ENCODE results near the gene PIK3CA.
"Not testable (repeated sequence)": the region's sequence is repeated elsewhere in the genome, so short reads cannot be mapped to it uniquely, and the experiment has no call there.

Gene PIK3CA

GRCh38 chr3:179147873-179148615 is at the start of gene PIK3CA:
TSS of gene PIK3CA (plus strand) at chr3:179148357. CDS start at chr3:179198826, 50,469 bp downstream.
- Mint-ChIP-seq H3K27me3 (no peaks in the 10 kb centered on the region), H3K9me3 (no peaks in the 10 kb centered on the region), H3K4me1 (peaks cover 37% of the 10 kb centered on the region), H3K27ac (peak within 1 kb of the TSS; percentile 97 to 99), H3K4me3 (peak within 1 kb of the TSS in 1 of 2 donors; percentile 92)
- DNase-seq (peak; percentile 88 to 95), ATAC-seq (peak; percentile 83)

GRCh38 chr3:179098388-179099077 is 49.6 kb upstream of the PIK3CA start:
- no peak overlapping the region for H3K27ac Mint-ChIP-seq
- no peak for ATAC-seq
- no peak for DNase-seq
- no peaks in the 10 kb centered on the region for H3K27me3 Mint-ChIP-seq
- H3K4me1 Mint-ChIP-seq, result no peaks in the 10 kb centered on the region
- H3K9me3 Mint-ChIP-seq, result no peaks in the 10 kb centered on the region
- no peak overlapping the region for H3K4me3 Mint-ChIP-seq

- no peak for ATAC-seq
- Mint-ChIP-seq H3K27me3 (no peaks in the 10 kb centered on the region), H3K27ac (no peak overlapping the region), H3K4me3 (no peak overlapping the region), H3K4me1 (peaks cover 2% of the 10 kb centered on the region), H3K9me3 (no peaks in the 10 kb centered on the region)
- DNase-seq, result no peak
Measured at GRCh38 chr3:179100652-179101051, 47.5 kb upstream of the PIK3CA start.

- ATAC-seq (peak; percentile 46), DNase-seq (no peak)
- Mint-ChIP-seq H3K27ac (no peak overlapping the region), H3K4me3 (no peak overlapping the region), H3K27me3 (no peaks in the 10 kb centered on the region), H3K4me1 (peaks cover 7% of the 10 kb centered on the region), H3K9me3 (no peaks in the 10 kb centered on the region)
Measured at GRCh38 chr3:179105881-179106280, 42.3 kb upstream of the PIK3CA start.

GRCh38 chr3:179107617-179108016 is 40.5 kb upstream of the PIK3CA start:
- Mint-ChIP-seq H3K27ac (no peak overlapping the region), H3K4me3 (no peak overlapping the region), H3K27me3 (no peaks in the 10 kb centered on the region), H3K4me1 (peaks cover 7% of the 10 kb centered on the region), H3K9me3 (no peaks in the 10 kb centered on the region)
- ATAC-seq (no peak), DNase-seq (no peak)

DNA sequence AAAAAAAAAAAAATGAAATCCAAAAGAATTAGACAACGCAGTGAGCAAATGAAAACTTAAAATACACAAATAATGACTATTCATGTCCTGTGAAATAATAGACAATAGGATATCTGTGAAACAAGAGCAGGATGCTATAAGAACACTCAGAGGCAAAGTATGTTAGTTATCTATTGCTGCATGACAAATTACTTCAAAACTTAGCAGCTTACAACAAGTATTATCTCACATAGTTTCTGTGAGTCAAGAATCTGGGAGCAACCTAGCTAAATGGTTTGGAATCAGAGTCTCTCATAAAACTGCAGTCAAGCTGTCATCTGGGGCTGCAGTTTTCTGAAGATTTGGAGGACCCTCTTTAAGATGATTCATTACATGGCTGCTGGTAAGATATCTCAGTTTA is 40.1 kb upstream of the PIK3CA start:
- H3K4me3 Mint-ChIP-seq, result no peak overlapping the region
- no peaks in the 10 kb centered on the region for H3K9me3 Mint-ChIP-seq
- peaks cover 7% of the 10 kb centered on the region for H3K4me1 Mint-ChIP-seq
- DNase-seq (no peak), ATAC-seq (no peak)
- H3K27ac Mint-ChIP-seq, result no peak overlapping the region
- no peaks in the 10 kb centered on the region for H3K27me3 Mint-ChIP-seq

DNA sequence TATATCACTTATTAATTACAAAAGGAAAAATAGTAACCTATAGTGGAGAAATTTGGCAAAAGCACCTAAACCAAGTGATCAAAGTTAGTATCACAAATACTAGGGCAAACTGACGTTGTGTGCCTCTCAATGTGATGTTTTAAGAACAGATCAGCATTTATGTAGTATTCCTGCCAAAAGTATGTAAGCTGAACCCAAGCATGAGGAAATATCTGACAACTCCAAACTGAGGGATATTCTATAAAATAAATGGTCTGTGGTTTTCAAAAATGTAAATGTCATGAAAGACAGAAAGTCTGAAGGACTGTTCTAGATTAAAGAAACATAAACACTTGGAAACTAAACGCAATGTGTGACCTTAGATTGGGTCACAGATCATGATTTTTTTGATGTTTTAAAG is 34.3 kb upstream of the PIK3CA start:
- DNase-seq (no peak), ATAC-seq (no peak)
- no peaks in the 10 kb centered on the region for H3K4me1 Mint-ChIP-seq
- H3K27me3 Mint-ChIP-seq, result no peaks in the 10 kb centered on the region
- H3K27ac Mint-ChIP-seq, result no peak overlapping the region
- no peak overlapping the region for H3K4me3 Mint-ChIP-seq
- peaks cover 0 to 3% of the 10 kb centered on the region in 2 donors for H3K9me3 Mint-ChIP-seq

DNA sequence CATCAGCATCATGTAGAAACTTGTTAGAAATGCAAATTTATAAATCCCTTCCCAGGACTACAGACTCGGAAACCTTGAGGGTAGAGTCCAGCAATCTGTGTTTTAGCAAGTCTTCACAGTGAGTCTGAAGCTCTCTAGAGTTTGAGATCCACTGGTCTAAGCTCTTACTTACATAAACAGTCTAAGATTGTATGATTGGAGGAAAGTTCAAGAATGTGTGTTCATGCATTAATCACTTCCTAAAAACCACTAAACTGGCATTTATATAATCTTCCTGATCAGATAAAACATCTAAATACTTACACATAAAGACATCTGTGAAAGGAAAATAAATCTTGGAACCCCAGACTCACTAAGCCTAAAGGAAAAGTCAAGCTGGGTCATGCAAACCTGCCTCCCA is 32.7 kb upstream of the PIK3CA start:
- ATAC-seq, DNase-seq, H3K4me1 Mint-ChIP-seq, H3K4me3 Mint-ChIP-seq, H3K27me3 Mint-ChIP-seq, H3K9me3 Mint-ChIP-seq, H3K27ac Mint-ChIP-seq: not testable (repeated sequence)

DNA sequence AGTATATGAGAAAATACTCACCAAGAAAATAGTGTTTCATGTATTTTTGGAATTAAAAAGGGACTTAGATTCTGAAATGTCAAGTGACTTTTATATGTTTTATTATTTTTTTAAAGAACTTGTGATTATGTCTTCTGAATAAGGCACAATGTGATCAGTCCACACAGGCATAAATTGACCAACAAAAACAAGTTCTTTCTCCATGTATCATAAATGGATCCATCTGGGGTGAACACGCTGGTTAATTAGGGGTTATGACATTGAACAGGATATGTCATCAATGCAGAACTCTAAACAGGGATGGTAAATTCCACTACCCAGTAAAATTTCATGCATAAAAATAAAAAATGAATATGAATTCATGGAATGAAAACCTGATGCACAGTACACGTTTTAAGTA is 31.3 kb upstream of the PIK3CA start:
- peaks cover 0 to 3% of the 10 kb centered on the region in 2 donors for H3K9me3 Mint-ChIP-seq
- ATAC-seq, result no peak

DNA sequence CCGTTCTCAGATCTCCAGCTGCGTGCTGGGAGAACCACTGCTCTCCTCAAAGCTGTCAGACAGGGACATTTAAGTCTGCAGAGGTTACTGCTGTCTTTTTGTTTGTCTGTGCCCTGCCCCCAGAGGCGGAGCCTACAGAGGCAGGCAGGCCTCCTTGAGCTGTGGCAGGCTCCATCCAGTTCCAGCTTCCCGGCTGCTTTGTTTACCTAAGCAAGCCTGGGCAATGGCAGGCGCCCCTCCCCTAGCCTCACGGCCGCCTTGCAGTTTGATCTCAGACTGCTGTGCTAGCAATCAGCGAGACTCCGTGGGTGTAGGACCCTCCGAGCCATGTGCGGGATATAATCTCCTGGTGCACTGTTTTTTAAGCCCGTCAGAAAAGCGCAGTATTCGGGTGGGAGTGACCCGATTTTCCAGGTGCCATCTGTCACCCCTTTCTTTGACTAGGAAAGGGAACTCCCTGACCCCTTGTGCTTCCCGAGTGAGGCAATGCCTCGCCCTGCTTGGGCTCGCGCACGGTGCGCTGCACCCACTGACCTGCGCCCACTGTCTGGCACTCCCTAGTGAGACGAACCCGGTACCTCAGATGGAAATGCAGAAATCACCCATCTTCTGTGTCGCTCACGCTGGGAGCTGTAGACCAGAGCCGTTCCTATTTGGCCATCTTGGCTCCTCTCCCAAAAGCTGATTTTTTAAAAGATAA is 15.8 kb upstream of the PIK3CA start:
- H3K9me3 Mint-ChIP-seq, H3K27me3 Mint-ChIP-seq: not testable (repeated sequence)

More for the DNA sequence above, 31.3 kb upstream of the PIK3CA start:
- Mint-ChIP-seq H3K27me3 (no peaks in the 10 kb centered on the region), H3K27ac (no peak overlapping the region), H3K4me3 (no peak overlapping the region), H3K4me1 (no peaks in the 10 kb centered on the region)
- no peak for DNase-seq

DNA sequence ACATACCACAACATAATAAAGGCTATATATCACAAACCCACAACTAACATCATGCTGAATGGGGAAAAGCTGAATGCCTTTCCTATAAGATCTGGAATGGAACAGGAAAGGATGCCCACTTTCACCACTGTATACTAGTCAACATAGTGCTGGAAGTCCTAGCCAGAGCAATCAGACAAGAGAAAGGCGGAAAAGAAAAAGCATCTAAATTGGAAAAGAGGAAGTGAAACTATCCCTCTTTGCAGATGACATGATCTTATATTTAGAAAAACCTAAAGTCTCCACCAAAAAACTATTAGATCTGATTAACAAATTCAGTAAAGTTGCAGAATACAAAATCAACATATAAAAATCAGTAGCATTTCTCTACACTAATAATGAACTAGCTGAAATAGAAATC is 14.6 kb upstream of the PIK3CA start:
- Mint-ChIP-seq H3K27me3 (peaks cover 14% of the 10 kb centered on the region), H3K4me3 (no peak overlapping the region)

More for the DNA sequence above, 15.8 kb upstream of the PIK3CA start:
- H3K27ac Mint-ChIP-seq, DNase-seq, H3K4me1 Mint-ChIP-seq, ATAC-seq, H3K4me3 Mint-ChIP-seq: not testable (repeated sequence)

GRCh38 chr3:179136195-179136594 is 12.0 kb upstream of the PIK3CA start:
- Mint-ChIP-seq H3K4me3 (no peak overlapping the region), H3K27me3 (peaks cover 17% of the 10 kb centered on the region), H3K27ac (no peak overlapping the region), H3K4me1 (no peaks in the 10 kb centered on the region), H3K9me3 (no peaks in the 10 kb centered on the region)
- no peak for DNase-seq
- no peak for ATAC-seq

More for the DNA sequence above, 14.6 kb upstream of the PIK3CA start:
- Mint-ChIP-seq H3K27ac (no peak overlapping the region), H3K4me1 (no peaks in the 10 kb centered on the region), H3K9me3 (no peaks in the 10 kb centered on the region)
- ATAC-seq, result no peak
- DNase-seq, result no peak

DNA sequence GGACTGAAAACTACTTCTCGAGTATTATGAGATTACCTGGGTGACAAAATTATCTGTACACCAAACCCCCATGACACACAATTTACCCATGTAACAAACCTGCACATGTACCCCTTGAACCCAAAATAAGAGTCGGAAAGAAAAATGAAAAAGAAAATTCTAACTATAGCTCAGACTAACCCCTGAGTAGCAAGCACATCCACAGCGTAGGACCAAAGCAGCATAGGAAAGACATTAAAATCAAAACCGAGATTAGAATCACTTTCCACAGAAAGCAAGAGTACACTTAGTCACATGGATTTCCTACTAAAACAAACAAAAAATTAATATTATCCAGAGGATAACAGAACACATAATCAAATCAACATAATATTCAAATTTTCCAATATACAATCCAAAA is 6.3 kb upstream of the PIK3CA start:
- Mint-ChIP-seq H3K27me3 (peaks cover 9% of the 10 kb centered on the region), H3K4me3 (no peak overlapping the region), H3K9me3 (no peaks in the 10 kb centered on the region), H3K4me1 (peaks cover 10% of the 10 kb centered on the region), H3K27ac (no peak overlapping the region)
- no peak for DNase-seq
- no peak for ATAC-seq

- H3K27me3 Mint-ChIP-seq, result no peaks in the 10 kb centered on the region
- H3K9me3 Mint-ChIP-seq, result no peaks in the 10 kb centered on the region
- peaks cover 31% of the 10 kb centered on the region for H3K4me1 Mint-ChIP-seq
- ATAC-seq, result peak; percentile 41
- no peak overlapping the region for H3K27ac Mint-ChIP-seq
- DNase-seq, result no peak
- no peak overlapping the region for H3K4me3 Mint-ChIP-seq
Measured at GRCh38 chr3:179146911-179147513, 1.1 kb upstream of the PIK3CA start.

DNA sequence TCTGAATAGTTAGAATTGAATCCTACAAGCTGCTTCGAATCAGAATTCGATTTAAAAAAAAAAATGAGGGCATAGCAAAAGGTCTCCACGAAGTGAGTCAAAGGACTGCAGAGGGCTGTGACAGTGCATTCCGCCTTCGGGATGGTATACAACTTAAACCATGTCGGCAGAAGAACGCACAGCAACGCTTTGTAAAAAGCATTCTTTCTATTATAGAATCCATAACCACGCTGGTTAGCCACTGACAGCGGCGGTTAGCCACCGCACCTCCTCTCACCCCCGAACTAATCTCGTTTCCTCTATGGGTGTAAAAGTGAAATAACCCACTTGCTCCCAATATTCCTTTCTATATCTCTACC is 664 bp upstream of the PIK3CA start:
- Mint-ChIP-seq H3K4me1 (peaks cover 35% of the 10 kb centered on the region), H3K27ac (no peak overlapping the region), H3K27me3 (no peaks in the 10 kb centered on the region), H3K9me3 (no peaks in the 10 kb centered on the region), H3K4me3 (no peak overlapping the region)
- peak; percentile 80 for ATAC-seq
- peak in 1 of 2 donors; percentile 88 for DNase-seq
